NCI-H1105 treated with DMSO at 0.1 percent for 48 hours (cell line): ENCODE measurements around the gene COL20A1.
A peak's percentile ranks its signal among the peaks of the same experiment; 100 is the strongest.

Experiments used
- DNase-seq: peaks from one replicate; lab custom pipeline; 2025; lab: John Stamatoyannopoulos, UW

COL20A1 gene

GRCh38 chr20:63309261-63310071 lies 16.5 kb downstream of the COL20A1 start:
- peak; percentile 33 for DNase-seq

GRCh38 chr20:63310265-63310991 lies 17.4 kb downstream of the COL20A1 start:
- DNase-seq = no peak

GRCh38 chr20:63311186-63311832 lies 18.3 kb downstream of the COL20A1 start:
- no peak for DNase-seq

- no peak for DNase-seq
Measured at GRCh38 chr20:63311833-63312243, 18.9 kb downstream of the COL20A1 start.

GRCh38 chr20:63312273-63312672 lies 19.3 kb downstream of the COL20A1 start:
- DNase-seq = no peak

GRCh38 chr20:63312690-63313348 lies 19.8 kb downstream of the COL20A1 start:
- no peak for DNase-seq

GRCh38 chr20:63313349-63314014 lies 20.5 kb downstream of the COL20A1 start:
- no peak for DNase-seq

- DNase-seq = no peak
Measured at GRCh38 chr20:63314015-63314471, 21.1 kb downstream of the COL20A1 start.

- DNase-seq = no peak
Measured at GRCh38 chr20:63314566-63315239, 21.7 kb downstream of the COL20A1 start.

GRCh38 chr20:63315240-63315689 lies 22.3 kb downstream of the COL20A1 start:
- DNase-seq = no peak

- no peak for DNase-seq
Measured at GRCh38 chr20:63315731-63316491, 22.9 kb downstream of the COL20A1 start.

- no peak for DNase-seq
Measured at GRCh38 chr20:63316502-63316921, 23.5 kb downstream of the COL20A1 start.

- DNase-seq = no peak
Measured at GRCh38 chr20:63317061-63317460, 24.1 kb downstream of the COL20A1 start.

GRCh38 chr20:63317601-63318291 lies 24.8 kb downstream of the COL20A1 start:
- DNase-seq = no peak

GRCh38 chr20:63318391-63319163 lies 25.6 kb downstream of the COL20A1 start:
- no peak for DNase-seq

- DNase-seq = no peak
Measured at GRCh38 chr20:63319164-63320040, 26.4 kb downstream of the COL20A1 start.

GRCh38 chr20:63320041-63320511 lies 27.1 kb downstream of the COL20A1 start:
- no peak for DNase-seq
